Fibroblast of pulmonary artery (primary cell): ENCODE data around the gene MMP13.
"Not testable (repeated sequence)": the region's sequence is repeated elsewhere in the genome, so short reads cannot be mapped to it uniquely, and the experiment has no call there.

Source experiments
- DNase-seq: peaks from one replicate; pipeline ENCODE4 v3.0.0-alpha.2; 2010; ENCODE audit warnings: low read depth
- H3K4me3 ChIP-seq: replicated peaks from 2 replicates; pipeline ENCODE4 v1.5.1; 2011; ENCODE audit warnings: low read depth, mild to moderate bottlenecking, control low read depth, low read length, moderate library complexity
- TF ChIP-seq, protein P1 (sequence below): IDR thresholded peaks from 2 replicates; pipeline ENCODE4 v1.5.1; 2011; ENCODE audit warnings: mild to moderate bottlenecking, control low read depth, low read length, inconsistent platforms; ENCODE audit errors: missing control alignments

Gene MMP13

DNA sequence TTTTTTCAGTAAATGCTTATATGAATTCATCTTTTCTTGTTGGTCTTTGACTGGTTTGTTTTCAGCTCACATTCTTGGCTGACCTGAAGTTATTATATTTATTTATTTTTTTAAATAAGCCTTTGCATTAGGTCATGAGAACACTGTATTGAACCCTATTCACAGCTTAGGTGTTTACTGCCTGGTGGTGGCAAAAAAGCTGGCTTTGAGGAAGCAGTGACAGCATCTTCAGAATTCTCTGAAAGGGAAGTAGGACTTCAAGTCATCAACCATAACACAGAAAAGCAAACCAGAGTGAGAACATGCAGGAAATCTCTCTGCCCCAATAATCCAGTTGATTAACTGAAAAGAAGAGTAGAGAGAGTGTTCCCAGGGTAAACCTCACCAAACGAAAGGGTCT, 30.3 kb upstream of the MMP13 start:
- H3K4me3 ChIP-seq = no peak overlapping the region
- TF ChIP-seq, protein P1, sequence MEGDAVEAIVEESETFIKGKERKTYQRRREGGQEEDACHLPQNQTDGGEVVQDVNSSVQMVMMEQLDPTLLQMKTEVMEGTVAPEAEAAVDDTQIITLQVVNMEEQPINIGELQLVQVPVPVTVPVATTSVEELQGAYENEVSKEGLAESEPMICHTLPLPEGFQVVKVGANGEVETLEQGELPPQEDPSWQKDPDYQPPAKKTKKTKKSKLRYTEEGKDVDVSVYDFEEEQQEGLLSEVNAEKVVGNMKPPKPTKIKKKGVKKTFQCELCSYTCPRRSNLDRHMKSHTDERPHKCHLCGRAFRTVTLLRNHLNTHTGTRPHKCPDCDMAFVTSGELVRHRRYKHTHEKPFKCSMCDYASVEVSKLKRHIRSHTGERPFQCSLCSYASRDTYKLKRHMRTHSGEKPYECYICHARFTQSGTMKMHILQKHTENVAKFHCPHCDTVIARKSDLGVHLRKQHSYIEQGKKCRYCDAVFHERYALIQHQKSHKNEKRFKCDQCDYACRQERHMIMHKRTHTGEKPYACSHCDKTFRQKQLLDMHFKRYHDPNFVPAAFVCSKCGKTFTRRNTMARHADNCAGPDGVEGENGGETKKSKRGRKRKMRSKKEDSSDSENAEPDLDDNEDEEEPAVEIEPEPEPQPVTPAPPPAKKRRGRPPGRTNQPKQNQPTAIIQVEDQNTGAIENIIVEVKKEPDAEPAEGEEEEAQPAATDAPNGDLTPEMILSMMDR = no peak
- DNase-seq = no peak

DNA sequence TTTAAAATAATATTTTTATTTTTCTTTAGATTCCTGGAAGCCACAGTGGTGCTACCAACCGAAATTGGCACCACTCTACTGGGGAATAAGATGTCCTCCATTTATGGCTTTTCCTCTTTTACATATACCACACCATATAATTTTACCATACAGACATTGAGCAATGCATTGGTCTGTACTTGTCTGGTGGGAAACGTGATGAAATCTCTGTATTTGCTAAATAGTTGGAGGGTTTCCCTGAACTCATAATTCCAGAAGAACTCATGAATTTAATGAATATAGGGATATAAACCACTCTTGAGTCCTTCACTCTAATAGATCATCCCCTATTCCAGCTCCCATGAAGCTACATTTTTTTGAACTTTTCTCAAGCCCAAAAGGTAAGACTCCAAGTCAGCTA, 28.0 kb upstream of the MMP13 start:
- no peak overlapping the region for H3K4me3 ChIP-seq
- TF ChIP-seq, protein P1 = no peak
- DNase-seq = peak; percentile 28

DNA sequence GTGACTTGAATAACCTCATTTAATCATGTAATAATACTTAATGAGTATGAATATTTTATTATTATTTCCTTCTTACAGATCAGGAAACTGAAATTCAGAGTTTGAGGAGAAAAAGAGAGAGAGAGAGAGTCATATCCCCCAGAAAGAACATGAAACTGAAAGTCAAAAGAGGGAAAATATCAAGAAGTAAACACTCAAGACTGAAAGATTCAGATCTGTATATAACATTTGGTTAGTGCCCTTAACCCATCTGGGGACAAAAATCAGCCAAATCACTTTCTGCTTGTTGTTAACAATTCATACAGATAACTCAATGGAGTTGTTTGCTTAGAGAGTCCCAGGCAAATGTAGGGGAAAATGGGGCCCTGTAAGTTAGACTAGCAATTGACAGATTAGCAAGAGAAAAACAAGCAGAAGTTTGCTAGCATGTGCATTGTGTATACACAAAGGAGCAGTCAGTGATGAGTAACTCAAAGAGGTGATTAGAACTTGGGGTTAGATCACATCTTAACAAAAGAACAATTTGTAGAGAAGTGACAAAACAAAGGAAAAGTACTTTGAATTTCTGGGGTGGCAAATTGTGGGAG, 25.9 kb upstream of the MMP13 start:
- DNase-seq = no peak
- TF ChIP-seq, protein P1 = no peak
- H3K4me3 ChIP-seq = no peak overlapping the region

DNA sequence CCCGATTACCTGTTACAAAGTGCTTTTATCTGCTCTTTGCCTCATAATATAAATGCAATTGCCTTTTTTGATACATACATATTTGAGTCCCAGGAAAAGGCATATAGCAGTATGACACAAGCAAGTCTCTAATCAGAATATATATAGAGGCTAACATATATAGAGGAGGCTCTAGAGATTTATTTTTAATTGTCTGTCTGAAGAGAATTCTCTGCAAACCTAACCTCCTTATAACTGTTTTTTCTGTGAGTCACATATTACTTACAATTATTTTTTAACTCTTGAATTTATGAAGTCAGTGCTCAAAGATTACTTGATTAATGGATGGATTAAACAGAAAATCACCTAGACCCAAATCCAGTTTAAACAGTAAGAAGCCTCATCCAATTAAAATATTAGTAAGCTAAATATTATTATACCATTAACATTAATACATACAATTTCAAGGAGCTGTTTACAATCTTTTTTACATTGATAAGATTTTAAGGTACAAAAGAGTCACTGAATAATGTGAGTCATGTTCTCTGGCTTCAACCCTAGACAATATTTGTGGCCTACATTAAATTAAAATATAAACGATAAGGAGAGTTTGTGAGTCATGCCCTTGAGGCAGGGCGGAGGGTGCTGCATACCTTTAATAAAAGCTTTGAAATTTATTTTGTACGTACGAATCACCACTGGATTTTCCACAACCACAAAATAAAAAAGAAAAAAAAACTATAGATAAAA, 19.2 kb upstream of the MMP13 start:
- TF ChIP-seq, protein P1 = no peak
- no peak overlapping the region for H3K4me3 ChIP-seq
- peak; percentile 56 for DNase-seq

DNA sequence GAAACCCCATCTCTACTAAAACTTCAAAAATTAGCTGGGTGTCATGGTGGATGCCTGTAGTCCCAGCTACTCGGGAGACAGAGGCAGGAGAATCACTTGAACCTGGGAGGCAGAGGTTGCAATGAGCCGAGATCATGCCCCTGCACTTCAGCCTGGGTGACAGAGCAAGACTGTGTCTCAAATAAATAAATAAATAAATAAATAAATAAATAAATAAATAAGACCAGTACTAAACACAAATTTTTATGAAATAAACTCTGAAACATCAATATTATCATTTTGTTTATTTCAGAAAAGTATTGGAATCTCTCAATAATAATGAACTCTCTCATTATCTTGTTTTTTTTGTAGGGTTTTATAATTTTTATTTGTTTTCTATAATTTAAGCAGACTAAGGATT, 18.2 kb upstream of the MMP13 start:
- H3K4me3 ChIP-seq, DNase-seq: not testable (repeated sequence)

DNA sequence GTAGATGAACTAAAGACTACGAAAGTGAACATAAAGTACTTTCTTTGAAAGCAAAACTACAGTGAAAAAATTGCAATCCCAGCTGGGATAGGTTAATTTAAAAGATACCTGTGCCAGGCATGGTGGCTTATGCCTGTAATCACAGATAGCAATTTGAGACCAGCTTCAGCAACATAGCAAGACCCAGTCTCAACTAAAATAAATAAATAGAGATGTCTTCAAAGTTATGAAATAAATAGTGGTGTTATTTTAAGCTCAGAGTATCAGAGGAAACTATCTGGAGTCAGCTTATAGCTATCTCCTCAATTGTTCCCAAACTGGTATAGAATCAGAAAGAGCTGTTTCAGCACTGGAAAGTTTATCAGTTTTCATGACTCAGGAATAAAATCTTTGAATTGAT, 17.3 kb upstream of the MMP13 start:
- DNase-seq = no peak
- TF ChIP-seq, protein P1 = no peak
- no peak overlapping the region for H3K4me3 ChIP-seq

DNA sequence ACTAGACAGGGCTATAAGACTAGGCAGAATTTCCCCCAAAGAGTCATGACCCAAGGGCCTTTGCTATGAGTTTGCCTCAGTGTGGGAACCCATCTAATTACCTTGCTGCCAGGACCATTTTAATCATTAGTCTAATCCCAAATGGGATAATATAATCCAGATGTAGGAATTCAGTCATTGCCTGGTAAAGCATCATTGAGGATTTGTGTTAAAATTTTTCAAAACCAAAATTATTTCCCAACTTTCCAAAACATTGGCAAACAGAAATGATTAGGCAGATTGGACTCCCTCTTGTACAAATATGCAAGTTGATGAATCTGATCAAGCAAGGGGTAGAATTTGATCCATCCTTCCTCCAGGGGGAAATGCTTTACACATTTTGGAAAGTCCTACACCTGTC, 16.2 kb upstream of the MMP13 start:
- DNase-seq = no peak
- TF ChIP-seq, protein P1 = no peak

More for the DNA sequence above, 16.2 kb upstream of the MMP13 start:
- H3K4me3 ChIP-seq = no peak overlapping the region
